HUES6 (cell line): ENCODE measurements around the gene CDKAL1.

Experiments
- H3K27ac ChIP-seq: 2 replicates; pipeline ENCODE4 v1.7.0; 2013; ENCODE audit warnings: low read depth, mild to moderate bottlenecking, low read length, inconsistent platforms
- H3K27me3 ChIP-seq: 2 replicates; pipeline ENCODE4 v1.6.1; 2013; ENCODE audit warnings: low read length; ENCODE audit not compliant: control insufficient read depth, insufficient read depth
- H3K36me3 ChIP-seq: 2 replicates; pipeline ENCODE4 v1.6.1; 2013; ENCODE audit warnings: low read length; ENCODE audit not compliant: control insufficient read depth, insufficient read depth
- H3K4me1 ChIP-seq: 2 replicates; pipeline ENCODE4 v1.6.1; 2013; ENCODE audit warnings: low read length; ENCODE audit not compliant: control insufficient read depth, insufficient read depth
- H3K4me3 ChIP-seq: 2 replicates; pipeline ENCODE4 v1.5.1; 2013; ENCODE audit warnings: low read depth, low read length
- H3K9ac ChIP-seq: one replicate; pipeline ENCODE4 v1.6.1; 2013; ENCODE audit warnings: mild to moderate bottlenecking, low read length
- H3K9me3 ChIP-seq: 2 replicates; pipeline ENCODE4 v1.6.1; 2013; ENCODE audit warnings: low read depth, low read length; ENCODE audit not compliant: control insufficient read depth, insufficient read depth

Gene CDKAL1

DNA sequence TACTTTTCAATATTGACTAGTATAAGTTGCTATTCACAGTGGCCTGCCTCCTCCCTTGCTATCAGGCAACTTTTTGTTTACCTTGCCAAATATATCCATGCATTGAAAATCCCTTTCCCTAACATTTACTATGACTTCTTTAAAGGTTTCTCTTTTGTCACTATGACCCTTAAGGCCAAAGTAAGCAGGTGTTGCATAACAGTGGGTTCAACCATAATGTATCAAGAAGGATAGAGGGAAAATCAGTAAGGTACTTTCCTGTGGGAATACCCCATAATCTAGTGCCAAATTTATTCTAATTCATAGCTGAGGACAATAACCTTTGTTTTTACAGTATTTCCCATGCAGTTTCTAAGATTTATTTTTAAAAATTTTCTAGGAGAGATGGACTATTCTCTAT, 527.6 kb downstream of the CDKAL1 start:
- no peak overlapping the region for H3K27ac ChIP-seq
- 0 out of 2 replicates have a peak, but pooled peaks cover 4% of the 10 kb centered on the region for H3K9me3 ChIP-seq
- H3K4me3 ChIP-seq: no peak overlapping the region
- no peak overlapping the region for H3K9ac ChIP-seq
- no peaks in the 10 kb centered on the region for H3K4me1 ChIP-seq
- no peaks in the 10 kb centered on the region for H3K27me3 ChIP-seq
- H3K36me3 ChIP-seq: no peaks in the 10 kb centered on the region

DNA sequence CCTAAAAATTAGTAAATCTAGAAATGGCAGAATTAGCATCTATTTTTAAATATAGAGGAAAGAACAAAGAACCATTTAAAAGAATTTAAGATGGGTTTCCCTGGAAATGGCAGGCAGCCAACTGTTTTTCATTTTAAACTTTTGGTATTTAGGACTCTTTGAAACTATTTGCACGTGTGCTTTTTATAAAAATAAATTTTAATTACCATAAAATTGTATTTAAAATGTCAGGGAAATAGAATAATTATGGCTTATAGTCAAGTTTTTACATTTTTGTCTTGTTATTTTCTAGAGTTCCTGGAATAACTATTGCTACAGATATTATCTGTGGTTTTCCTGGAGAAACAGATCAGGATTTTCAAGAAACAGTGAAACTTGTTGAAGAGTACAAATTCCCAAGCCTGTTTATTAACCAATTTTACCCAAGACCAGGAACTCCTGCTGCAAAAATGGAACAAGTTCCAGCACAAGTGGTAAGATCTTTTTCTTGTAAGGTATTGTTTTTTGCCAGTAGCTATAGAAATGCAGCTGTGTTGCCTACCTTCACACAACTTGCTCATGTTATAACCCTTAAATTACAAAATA, 530.6 kb downstream of the CDKAL1 start:
- Histone ChIP-seq H3K4me3 (no peak overlapping the region), H3K4me1 (no peaks in the 10 kb centered on the region), H3K27me3 (no peaks in the 10 kb centered on the region), H3K36me3 (no peaks in the 10 kb centered on the region), H3K9me3 (no peaks in the 10 kb centered on the region), H3K9ac (no peak overlapping the region), H3K27ac (no peak overlapping the region)

GRCh38 chr6:21067521-21067920, 533.3 kb downstream of the CDKAL1 start:
- no peak overlapping the region for H3K9ac ChIP-seq
- H3K4me3 ChIP-seq: no peak overlapping the region
- no peaks in the 10 kb centered on the region for H3K36me3 ChIP-seq
- H3K4me1 ChIP-seq: no peaks in the 10 kb centered on the region
- H3K27ac ChIP-seq: no peak overlapping the region
- H3K27me3 ChIP-seq: no peaks in the 10 kb centered on the region
- H3K9me3 ChIP-seq: peaks cover 4% of the 10 kb centered on the region; the same call in 1 of the 2 replicates

GRCh38 chr6:21070620-21071019, 536.4 kb downstream of the CDKAL1 start:
- Histone ChIP-seq H3K27ac (no peak overlapping the region), H3K9ac (no peak overlapping the region), H3K36me3 (no peaks in the 10 kb centered on the region)

DNA sequence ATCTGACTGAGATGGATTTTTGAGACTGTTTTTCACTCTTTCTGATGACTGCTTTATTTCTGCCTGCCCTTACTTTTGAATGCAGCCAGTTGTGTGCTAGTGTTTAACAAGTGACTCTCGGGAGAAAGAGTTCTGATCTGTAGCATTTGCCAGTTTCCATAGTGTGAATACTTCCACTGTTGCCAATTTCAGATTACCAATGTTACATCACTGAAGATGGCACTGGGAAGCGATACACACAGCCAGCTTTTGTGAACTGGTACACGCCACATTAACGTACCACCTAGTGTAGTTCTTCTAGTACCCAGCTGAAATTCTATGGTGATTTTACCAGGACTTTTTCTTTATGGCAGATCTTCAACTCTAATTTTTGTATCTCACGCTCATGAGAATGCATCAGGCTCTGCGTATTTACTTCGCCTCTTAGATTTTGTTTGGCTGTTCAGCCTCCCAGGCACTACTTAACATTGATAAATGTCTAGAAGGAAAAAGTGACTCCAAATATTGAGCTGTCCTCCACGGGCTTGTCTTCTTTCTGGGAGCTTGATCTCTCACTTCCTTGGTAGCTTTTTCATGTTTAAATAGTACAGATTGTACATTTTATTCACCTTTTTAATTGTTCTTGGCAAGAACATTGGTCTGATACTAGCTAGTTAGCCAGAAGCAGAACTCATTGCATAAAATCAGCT, 537.7 kb downstream of the CDKAL1 start:
- H3K9me3 ChIP-seq: peaks cover 16% of the 10 kb centered on the region
- no peaks in the 10 kb centered on the region for H3K36me3 ChIP-seq
- no peak overlapping the region for H3K4me3 ChIP-seq
- no peak overlapping the region for H3K9ac ChIP-seq
- H3K27me3 ChIP-seq: no peaks in the 10 kb centered on the region
- no peak overlapping the region for H3K27ac ChIP-seq
- no peaks in the 10 kb centered on the region for H3K4me1 ChIP-seq

More at GRCh38 chr6:21070620-21071019, 536.4 kb downstream of the CDKAL1 start:
- Histone ChIP-seq H3K27me3 (no peaks in the 10 kb centered on the region), H3K9me3 (peaks cover 16% of the 10 kb centered on the region), H3K4me1 (no peaks in the 10 kb centered on the region), H3K4me3 (no peak overlapping the region)

DNA sequence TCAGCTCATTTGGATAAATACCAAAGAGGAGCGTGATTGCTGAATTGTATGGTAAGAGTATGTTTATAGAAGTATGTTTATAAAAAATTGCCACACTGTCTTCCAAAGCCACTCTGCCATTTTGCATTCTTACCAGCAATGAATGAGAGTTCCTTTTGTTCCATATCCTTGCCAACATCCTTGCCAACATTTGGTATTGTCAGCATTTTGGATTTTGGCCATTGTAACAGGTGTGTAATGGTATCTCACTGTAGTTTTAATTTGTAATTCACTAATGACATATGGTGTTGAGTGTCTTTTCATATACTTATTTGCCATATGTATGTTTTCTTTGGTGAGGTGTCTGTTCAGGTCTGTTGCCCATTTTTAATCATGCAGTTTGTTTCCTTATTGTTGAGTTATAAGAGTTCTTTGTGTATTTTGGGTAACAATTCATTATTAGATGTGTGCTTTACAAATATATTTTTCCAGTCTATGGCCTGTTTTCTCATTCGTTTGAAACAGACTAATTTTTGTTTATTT, 539.1 kb downstream of the CDKAL1 start:
- H3K4me3 ChIP-seq: no peak overlapping the region
- no peaks in the 10 kb centered on the region for H3K36me3 ChIP-seq
- H3K9ac ChIP-seq: no peak overlapping the region
- H3K27me3 ChIP-seq: no peaks in the 10 kb centered on the region
- H3K27ac ChIP-seq: no peak overlapping the region
- H3K4me1 ChIP-seq: peaks cover 1% of the 10 kb centered on the region
- H3K9me3 ChIP-seq: peaks cover 23% of the 10 kb centered on the region

DNA sequence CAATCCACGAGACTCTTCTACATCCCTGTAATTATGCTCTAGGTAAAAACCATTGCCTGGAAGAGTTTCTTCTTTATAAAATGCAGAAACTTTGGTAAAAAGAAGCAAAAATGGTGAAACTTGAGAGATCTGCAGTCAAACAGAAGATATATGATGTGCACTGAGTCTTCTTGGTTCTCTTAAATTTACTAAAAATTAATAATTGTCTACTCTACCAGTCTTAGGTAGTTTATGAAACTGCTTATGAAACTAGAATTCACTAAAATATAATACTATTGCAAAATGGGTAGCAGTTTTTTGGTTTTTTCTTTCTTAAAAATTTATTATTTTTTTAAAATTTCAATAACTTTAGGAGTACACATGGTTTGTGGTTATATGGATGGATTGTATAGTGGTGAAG, 540.2 kb downstream of the CDKAL1 start:
- Histone ChIP-seq H3K9ac (no peak overlapping the region), H3K4me1 (peaks cover 5% of the 10 kb centered on the region), H3K4me3 (no peak overlapping the region), H3K27ac (no peak overlapping the region), H3K36me3 (no peaks in the 10 kb centered on the region), H3K9me3 (peaks cover 23% of the 10 kb centered on the region), H3K27me3 (no peaks in the 10 kb centered on the region)

GRCh38 chr6:21075986-21076385, 541.7 kb downstream of the CDKAL1 start:
- no peak overlapping the region for H3K4me3 ChIP-seq
- peaks cover 19% of the 10 kb centered on the region for H3K9me3 ChIP-seq
- H3K27me3 ChIP-seq: no peaks in the 10 kb centered on the region
- no peaks in the 10 kb centered on the region for H3K36me3 ChIP-seq
- no peak overlapping the region for H3K9ac ChIP-seq
- no peak overlapping the region for H3K27ac ChIP-seq
- H3K4me1 ChIP-seq: peaks cover 5% of the 10 kb centered on the region

- H3K27ac ChIP-seq: no peak overlapping the region
- H3K4me3 ChIP-seq: no peak overlapping the region
- peaks cover 5% of the 10 kb centered on the region for H3K4me1 ChIP-seq
- no peaks in the 10 kb centered on the region for H3K27me3 ChIP-seq
- no peak overlapping the region for H3K9ac ChIP-seq
- peaks cover 12% of the 10 kb centered on the region; the same call in 1 of the 2 replicates for H3K9me3 ChIP-seq
- no peaks in the 10 kb centered on the region for H3K36me3 ChIP-seq
These were observed 544.2 kb downstream of the CDKAL1 start for GRCh38 chr6:21078497-21078896.

DNA sequence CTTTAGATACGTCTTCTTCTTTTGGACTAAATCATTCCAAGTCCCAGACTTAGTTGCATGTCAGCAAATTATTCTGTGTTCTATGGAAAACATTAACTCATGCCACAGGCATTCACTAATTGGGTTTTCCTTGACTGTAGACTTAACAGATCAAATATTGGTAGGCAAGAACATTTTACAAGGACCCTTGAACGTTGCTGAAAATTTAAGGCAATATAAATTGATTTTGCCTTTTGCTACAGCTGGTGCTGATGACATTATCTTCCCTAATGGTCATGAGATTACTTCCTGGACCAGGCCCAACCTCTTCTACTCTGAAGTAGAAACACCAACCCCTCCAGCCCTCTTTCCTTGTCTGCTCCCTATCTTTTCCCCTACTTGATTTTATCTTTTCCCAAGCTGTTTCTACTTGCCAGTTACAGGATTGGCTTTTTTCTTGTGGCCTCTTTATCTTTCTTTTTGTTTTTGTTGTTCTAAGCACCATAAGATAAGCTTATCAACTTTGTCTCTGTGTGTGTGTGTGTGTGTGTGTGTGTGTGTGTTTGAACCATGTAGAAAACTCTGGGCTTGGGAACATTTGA, 545.3 kb downstream of the CDKAL1 start:
- no peak overlapping the region for H3K9ac ChIP-seq
- no peak overlapping the region for H3K27ac ChIP-seq
- peaks cover 7% of the 10 kb centered on the region; the same call in 1 of the 2 replicates for H3K9me3 ChIP-seq
- peaks cover 5% of the 10 kb centered on the region for H3K4me1 ChIP-seq
- H3K4me3 ChIP-seq: no peak overlapping the region
- H3K27me3 ChIP-seq: no peaks in the 10 kb centered on the region
- no peaks in the 10 kb centered on the region for H3K36me3 ChIP-seq

DNA sequence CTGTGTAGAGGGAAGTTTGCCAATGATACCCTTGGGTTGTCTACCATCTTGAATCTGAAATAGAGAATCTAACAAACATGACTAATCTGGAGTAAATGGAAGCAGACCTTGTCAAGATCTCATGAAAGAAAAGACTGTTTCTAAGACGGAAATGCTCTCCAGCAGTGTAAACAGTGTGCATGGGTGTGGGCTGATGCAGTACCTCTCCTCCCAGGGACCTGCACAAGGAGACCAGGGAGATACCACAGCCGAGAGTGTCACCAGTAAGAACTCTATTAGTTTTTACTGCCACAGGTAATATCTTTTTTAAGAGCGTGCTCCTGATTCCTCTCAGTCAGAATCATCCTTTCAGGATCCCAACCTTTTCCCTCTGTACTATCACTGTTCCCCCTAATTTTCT, 546.0 kb downstream of the CDKAL1 start:
- Histone ChIP-seq H3K9ac (no peak overlapping the region), H3K27ac (no peak overlapping the region), H3K4me1 (peaks cover 5% of the 10 kb centered on the region), H3K27me3 (no peaks in the 10 kb centered on the region), H3K9me3 (peaks cover 7% of the 10 kb centered on the region; the same call in 1 of the 2 replicates), H3K36me3 (no peaks in the 10 kb centered on the region), H3K4me3 (no peak overlapping the region)
